ENCODE data around the gene RRAGD. TPM values are rescaled to one million over a fixed set of nuclear protein-coding genes. Genes with fewer than 3 reads are reported as not detected.

Gene RRAGD
- total and polyA plus RNA-seq, 2 of the 8 experiments (the other 6 are each of a cell fraction or from before 2014, with no cell fraction given): 7.2 to 30.8 TPM

GRCh38 chr6:89385156-89385667 is 26.9 kb downstream of the RRAGD start:
- Histone ChIP-seq H2BK20ac (ENCODE audit: low read length) (no peak overlapping the region), H3K23me2 (ENCODE audit: low read depth, low read length) (no peaks in the 10 kb centered on the region), H3K4ac (replicated peaks; ENCODE audit: insufficient read length, low read depth, low read length) (no peak overlapping the region), H3K4me3 (ENCODE audit: extremely low read depth in 1 of 4, insufficient read depth in 2 of 4, low read depth in 3 of 4, low read length in 4 of 4) (no peak overlapping the region), H3K27ac (ENCODE audit: low read depth, low read length) (no peak overlapping the region), H2AFZ (ENCODE audit: low read length) (no peak overlapping the region), H4K91ac (replicated peaks; ENCODE audit: insufficient read length, low read length) (no peak overlapping the region), H3K4me2 (ENCODE audit: insufficient read depth in 1 of 2, low read depth in 2 of 2, low read length in 2 of 2) (no peak overlapping the region), H3K23ac (ENCODE audit: insufficient read length) (no peak overlapping the region), H3K36me3 (ENCODE audit: control insufficient read depth in 2 of 4, insufficient read depth in 4 of 4, low read length in 3 of 4) (peaks cover 0 to 4% (median 0%) of the 10 kb centered on the region in 4 experiments; a peak in 1 of 8 replicates), H3K4me1 (replicated peaks in 1 of 4; ENCODE audit: control insufficient read depth in 3 of 4, insufficient read depth in 4 of 4, low read length in 3 of 4) (peaks cover 0 to 3% (median 1%) of the 10 kb centered on the region in 4 experiments; a peak in 1 of 7 replicates), H3K9me3 (ENCODE audit: insufficient read depth in 2 of 2, low read depth in 1 of 2, low read length in 1 of 2) (no peaks in the 10 kb centered on the region), H4K20me1 (replicated peaks in 1 of 2; ENCODE audit: control insufficient read depth in 1 of 2, insufficient read depth in 2 of 2, low read length in 2 of 2) (no peaks in the 10 kb centered on the region), H3K9ac (replicated peaks in 1 of 4; ENCODE audit: extremely low read depth in 1 of 4, low read depth in 3 of 4, low read length in 3 of 4) (peak overlapping the region in 1 of 4 experiments; percentile 47; a peak in 1 of 7 replicates), H2BK120ac (replicated peaks; ENCODE audit: low read depth, low read length) (no peak overlapping the region), H3K79me1 (ENCODE audit: low read depth, low read length) (no peaks in the 10 kb centered on the region), H2AK5ac (ENCODE audit: low read depth, low read length) (no peak overlapping the region; the same call in 1 of the 2 replicates), H3K79me2 (ENCODE audit: control insufficient read depth in 1 of 2, insufficient read depth in 2 of 2, low read length in 2 of 2) (no peaks in the 10 kb centered on the region), H3K18ac (ENCODE audit: extremely low read depth, low read length) (no peak overlapping the region), H4K5ac (ENCODE audit: insufficient read length, low read depth, low read length) (no peak overlapping the region), H2BK15ac (ENCODE audit: low read length) (no peak overlapping the region), H4K8ac (ENCODE audit: extremely low read depth, insufficient read depth, low read length) (no peak overlapping the region), H2BK12ac (ENCODE audit: low read depth, low read length) (no peak overlapping the region), H3K56ac (replicated peaks; ENCODE audit: insufficient read length, low read depth, low read length) (no peak overlapping the region), H3K14ac (ENCODE audit: insufficient read length) (no peak overlapping the region), H3K27me3 (replicated peaks in 1 of 4; ENCODE audit: control insufficient read depth in 3 of 4, extremely low read depth in 1 of 4, insufficient read depth in 3 of 4, low read length in 3 of 4) (no peaks in the 10 kb centered on the region), H2BK5ac (ENCODE audit: low read depth, low read length) (0 out of 2 replicates have a peak overlapping the region, but pooled peaks have one; percentile 55)
- FAIRE-seq: no peak
- peak in 1 of 2 experiments; percentile 37 for DNase-seq (ENCODE audit: low read depth in 1 of 2, low spot score in 2 of 2)
- 0 out of 2 replicates have a peak, but pooled peaks have one; percentile 37 for TF ChIP-seq JUND (IDR thresholded peaks at IDR 0.05; ENCODE audit: low read length)
- TF ChIP-seq MAFK (IDR thresholded peaks at IDR 0.05; ENCODE audit: low read depth, low read length): 0 out of 2 replicates have a peak, but pooled peaks have one; percentile 4
- no peak for TF ChIP-seq HDAC2 (IDR thresholded peaks at IDR 0.05; ENCODE audit: borderline replicate concordance in 1 of 2, low read depth in 2 of 2, low read length in 2 of 2)
- ChIA-PET POLR2A (ENCODE audit: partially characterized antibody) (interaction anchor here (0.6 kb wide), 1 partner anchor 517 kb away, joined by 3 read pairs; no protein-coding TSS in a partner anchor), CTCF (ENCODE audit: partially characterized antibody) (interaction anchor here (1.2 to 1.9 kb wide), 3 partner anchors 9 to 224 kb away, joined by 3 to 14 read pairs (median 12); no protein-coding TSS in a partner anchor)
- WGBS, 2 experiments (ENCODE audit: extremely low coverage in 1 of 2, insufficient coverage in 1 of 2, insufficient read length in 1 of 2, insufficient replicate concordance in 2 of 2, low coverage in 1 of 2, low lambda C conversion rate in 2 of 2, missing lambda C conversion rate in 1 of 2): 86% methylated on average over 5 of the region's 5 CpGs; no CpG with 5 or more reads in 1 of the 2 experiments
